Muscle of arm (tissue), 12 donors: Measurements from ENCODE around the gene RPL41. TPM values are rescaled to one million over a fixed set of nuclear protein-coding genes. Genes with fewer than 3 reads are reported as not detected.

Experiments used
- DNase-seq: peaks from one replicate; pipeline ENCODE4 v3.0.0-alpha.2; 2013
- polyA plus RNA-seq, 12 donors: library from polyadenylated mRNA; unstranded; fragments of 120-200 nt; gene quantifications; one replicate each; pipeline ENCODE4 v1.2.1, GENCODE V29; 2013; ENCODE audit not compliant: insufficient read length in 12 of 12

The RPL41 gene
- polyA plus RNA-seq, 12 donors, result 2,042 to 11,980 (median 5,603) TPM

DNA sequence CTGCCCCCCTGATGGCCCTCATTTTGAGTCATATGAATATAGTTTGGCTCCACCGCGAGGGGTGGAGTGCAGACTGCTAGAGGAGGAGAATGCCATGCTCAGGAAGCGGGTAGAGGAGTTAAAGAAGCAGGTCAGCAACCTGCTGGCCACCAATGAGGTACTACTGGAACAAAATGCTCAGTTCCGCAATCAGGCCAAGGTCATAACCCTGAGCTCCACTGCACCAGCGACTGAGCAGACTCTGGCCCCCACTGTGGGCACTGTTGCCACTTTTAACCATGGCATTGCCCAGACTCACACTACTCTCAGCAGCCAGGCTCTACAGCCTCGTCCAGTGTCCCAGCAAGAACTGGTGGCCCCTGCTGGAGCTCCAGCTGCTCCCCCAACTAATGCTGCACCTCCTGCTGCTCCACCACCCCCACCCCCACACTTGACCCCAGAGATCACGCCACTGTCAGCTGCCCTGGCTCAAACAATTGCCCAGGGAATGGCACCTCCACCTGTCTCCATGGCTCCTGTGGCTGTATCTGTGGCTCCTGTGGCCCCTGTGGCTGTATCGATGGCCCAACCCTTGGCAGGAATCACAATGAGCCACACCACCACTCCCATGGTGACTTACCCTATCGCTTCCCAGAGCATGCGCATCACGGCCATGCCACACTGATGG, 4.9 kb downstream of the RPL41 start:
- DNase-seq, result no peak

DNA sequence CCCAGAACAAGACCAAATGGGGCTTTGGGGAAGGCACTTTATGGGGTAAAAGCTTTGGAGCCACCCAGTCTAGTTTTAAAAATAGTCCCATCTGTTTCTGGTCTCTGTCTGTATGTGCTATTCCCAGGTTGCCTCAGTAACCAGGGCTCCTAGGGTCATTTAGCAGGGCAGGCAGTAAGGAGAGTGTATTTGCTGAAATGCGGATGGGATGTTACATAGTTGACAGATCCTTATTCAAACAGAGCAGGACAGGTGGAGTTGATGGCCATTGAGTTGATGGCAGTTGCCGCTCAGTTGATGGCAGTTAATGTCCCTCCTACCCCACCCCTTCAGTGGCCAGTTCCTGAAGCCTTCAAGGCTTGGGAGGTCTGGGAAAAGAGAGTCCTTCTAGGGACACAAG, 6.2 kb downstream of the RPL41 start:
- no peak for DNase-seq

DNA sequence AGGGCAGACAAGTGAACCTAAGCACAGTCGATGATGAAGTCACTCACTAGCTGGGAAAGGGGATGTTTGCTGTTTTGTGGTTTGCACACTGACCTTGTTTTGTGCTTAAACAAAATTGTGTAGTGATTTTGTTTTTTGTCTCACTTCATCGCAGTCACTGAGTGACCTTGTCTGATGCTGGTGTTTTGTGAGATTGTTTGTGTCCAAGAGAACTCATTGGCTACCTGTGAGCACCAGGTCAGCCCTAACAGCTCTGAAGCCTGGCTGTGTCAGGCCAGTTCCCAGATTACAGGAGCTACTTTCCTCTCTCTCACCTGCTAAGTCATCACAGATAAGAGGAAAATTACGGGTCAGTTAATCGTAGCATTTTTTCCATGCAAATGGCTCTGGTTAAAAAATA, 7.7 kb downstream of the RPL41 start:
- no peak for DNase-seq

DNA sequence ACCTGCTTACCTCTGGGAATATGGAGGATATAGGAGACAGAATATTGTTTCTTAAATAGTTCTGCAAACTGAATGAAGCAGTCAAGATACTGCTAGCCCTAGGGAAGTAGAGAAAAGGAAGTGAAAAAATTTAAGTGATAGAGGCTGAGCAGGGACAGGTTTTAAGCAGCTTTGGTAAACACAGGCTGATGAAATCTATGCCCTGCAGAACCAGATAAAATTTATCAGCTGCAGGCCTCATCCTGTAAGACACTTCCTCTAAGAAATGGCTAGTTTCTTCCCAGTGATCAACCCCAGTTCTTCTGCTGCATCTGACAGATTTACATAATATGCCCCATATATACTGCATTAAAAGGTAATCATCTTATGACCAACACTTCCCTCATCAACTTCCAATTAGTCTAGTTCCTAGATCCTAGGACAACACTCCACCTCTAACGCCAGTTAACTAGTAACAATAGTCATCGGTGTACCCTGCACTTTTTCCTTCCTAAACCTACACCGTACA, 10.4 kb downstream of the RPL41 start:
- DNase-seq, result no peak

DNA sequence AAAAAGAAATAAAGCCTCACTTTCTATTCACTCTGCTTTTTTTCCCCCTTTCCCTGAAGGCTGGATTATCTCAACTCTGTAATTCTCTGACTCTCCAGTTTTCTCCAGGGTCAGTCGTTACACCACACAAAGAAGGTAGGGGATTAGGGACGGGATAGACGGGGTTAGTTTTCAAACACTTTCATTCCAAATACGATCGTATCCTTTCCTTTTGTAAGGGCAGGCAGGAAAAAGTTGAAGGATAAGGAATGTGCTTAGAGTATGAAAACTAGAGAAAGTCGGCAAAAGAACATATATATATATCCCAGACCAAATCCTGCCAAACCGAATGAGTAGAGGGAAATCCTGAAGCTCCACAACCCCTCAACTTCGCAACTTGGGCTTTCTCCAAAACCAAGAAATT, 11.1 kb downstream of the RPL41 start:
- DNase-seq, result no peak

DNA sequence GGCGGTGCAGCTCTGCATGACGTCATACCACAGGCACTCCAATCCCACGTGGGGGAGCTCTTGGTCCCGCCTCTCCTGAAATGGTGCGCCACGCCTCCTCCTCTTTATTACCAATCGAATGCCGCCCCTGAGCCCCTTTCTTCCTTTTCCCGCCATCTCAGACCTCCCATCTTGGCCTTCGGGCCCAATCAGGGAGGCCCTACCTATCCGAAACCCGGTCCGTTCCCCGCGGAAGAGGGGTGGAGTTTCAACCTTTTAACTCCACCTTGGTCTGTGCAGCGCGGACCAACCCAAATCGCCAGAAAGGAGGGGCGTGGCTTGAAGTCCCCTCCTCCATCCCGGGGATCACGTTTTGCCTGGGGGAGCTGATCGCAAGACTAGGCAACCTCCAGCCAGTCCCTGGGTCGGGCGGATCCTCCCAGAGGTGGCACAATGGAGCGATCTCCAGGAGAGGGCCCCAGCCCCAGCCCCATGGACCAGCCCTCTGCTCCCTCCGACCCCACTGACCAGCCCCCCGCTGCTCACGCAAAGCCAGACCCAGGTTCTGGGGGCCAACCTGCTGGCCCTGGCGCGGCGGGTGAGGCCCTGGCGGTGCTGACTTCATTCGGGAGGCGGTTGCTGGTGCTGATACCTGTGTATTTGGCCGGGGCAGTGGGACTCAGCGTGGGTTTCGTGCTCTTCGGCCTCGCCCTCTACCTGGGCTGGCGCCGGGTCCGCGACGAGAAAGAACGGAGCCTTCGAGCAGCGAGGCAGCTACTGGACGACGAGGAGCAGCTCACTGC, 11.6 kb downstream of the RPL41 start, which contains the start of gene ESYT1:
TSS of gene ESYT1 (plus strand) at position 380 of the 782 bp plus-strand sequence. CDS start at position 433, 53 bp downstream.
- DNase-seq, result peak; percentile 99

DNA sequence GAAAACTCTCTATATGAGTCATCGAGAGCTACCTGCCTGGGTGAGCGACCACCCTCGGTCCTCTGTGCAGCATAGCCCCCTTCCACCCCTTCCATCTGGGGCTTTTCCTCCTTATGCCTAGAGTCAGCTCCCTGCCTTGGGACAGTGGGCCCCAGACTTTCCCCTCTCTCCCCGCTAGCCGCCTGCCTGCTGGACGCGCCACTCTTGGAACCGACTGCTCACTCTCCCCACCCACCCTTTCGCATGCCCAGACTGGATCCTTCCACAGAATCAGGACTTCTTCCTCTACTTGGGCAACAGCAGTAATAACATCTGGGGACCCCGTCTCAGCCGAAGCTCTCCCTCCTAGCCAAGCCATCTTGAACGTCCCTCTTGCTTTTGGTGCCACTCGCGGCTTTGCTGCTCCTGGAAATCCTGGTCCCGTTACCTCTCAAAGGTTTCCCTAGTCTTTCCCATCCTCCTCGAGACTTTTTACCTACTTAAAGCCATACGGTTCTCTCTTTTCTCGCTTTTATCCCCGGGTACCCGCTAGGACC, 12.3 kb downstream of the RPL41 start:
- DNase-seq, result peak; percentile 44

DNA sequence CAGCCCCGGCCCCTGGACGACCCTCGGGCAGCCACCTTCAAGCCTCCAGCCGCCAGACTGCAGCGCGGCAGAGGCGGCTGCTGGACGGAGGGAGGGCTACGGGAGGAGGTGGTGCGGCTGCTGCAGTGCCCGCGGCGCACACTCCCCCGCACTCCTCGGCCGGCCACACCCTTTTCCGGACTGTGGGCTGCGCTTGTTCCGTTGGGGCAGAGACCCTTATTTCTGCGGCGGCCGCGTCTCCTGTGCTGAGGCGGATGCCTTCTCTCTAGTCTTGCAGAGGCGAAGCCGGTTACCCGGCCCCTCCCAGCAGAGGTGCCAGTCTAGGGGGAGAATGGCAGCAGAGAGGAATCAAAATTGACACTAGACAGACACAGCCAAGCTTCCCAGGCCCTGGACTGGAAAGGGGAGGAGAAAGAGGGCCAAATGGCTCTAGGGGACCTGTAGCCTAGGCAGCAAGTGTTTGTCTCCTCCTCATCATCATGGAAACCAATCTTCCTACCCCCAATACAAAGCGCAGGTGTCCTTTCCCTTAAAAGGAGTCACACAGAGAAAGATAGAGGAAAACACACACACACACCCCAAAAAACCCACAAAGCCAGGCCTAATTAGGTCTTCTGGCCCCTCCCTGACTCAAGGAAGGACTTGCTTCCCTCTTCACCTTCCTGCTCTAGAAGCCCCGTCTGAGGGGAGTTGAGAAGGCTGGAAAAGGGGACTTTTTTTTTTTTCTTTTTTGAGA, 12.9 kb downstream of the RPL41 start:
- DNase-seq, result peak; percentile 31

DNA sequence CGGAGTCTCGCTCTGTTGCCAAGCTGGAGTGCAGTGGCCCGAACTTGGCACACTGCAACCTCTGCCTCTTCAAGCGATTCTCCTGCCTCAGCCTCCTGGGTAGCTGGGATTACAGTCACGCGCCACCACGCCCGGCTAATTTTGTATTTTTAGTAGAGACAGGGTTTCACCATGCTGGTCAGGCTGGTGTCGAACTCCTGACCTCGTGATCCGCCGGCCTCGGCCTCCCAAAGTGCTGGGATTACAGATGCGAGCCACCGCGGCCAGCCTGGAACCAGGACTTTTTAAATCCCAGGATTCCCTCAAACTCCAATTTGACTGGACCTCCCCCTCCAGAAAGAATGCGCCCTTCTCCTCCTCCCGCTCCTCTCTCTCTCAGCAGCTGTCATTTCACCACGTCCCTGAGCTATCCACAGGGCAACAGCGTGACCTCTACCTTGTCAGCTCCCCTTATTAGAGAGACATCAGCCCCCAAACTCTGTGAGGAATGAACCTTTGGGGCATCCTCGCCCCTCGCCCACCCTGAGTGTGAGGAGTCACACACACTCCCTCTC, 13.6 kb downstream of the RPL41 start:
- no peak for DNase-seq

DNA sequence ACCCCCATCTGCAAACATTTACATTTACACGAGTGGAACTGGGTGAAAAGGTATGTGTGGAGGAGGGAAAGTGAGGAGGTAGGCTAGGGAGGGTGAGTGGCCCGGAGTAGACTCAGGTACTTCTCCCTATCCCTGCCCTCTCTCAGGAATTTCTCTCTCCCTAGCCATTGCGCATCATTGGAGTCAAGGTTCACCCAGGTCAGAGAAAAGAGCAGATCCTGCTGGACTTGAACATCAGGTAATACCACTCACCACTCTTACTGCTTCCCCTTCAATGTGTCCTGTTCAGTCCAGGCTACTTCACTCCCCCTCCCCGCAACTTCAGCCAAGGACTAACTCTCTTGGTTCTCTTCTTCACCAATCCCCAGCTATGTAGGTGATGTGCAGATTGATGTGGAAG, 14.4 kb downstream of the RPL41 start:
- DNase-seq, result no peak

DNA sequence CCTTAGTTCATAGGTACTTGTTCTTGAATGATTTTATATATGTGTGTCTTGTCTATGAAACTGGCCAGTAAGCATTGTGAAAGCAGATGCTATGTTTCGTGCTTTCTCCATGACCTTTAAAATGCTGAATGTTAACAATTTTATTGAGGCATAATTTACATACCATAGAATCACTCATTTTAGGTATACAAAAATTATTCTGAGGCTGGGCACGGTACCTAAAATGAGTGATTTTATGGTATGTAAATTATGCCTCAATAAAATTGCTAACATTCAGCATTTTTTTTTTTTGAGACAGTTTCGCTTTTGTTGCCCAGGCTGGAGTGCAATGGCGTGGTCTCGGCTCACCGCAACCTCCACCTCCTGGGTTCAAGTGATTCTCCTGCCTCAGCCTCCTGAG, 18.5 kb downstream of the RPL41 start:
- DNase-seq, result no peak

DNA sequence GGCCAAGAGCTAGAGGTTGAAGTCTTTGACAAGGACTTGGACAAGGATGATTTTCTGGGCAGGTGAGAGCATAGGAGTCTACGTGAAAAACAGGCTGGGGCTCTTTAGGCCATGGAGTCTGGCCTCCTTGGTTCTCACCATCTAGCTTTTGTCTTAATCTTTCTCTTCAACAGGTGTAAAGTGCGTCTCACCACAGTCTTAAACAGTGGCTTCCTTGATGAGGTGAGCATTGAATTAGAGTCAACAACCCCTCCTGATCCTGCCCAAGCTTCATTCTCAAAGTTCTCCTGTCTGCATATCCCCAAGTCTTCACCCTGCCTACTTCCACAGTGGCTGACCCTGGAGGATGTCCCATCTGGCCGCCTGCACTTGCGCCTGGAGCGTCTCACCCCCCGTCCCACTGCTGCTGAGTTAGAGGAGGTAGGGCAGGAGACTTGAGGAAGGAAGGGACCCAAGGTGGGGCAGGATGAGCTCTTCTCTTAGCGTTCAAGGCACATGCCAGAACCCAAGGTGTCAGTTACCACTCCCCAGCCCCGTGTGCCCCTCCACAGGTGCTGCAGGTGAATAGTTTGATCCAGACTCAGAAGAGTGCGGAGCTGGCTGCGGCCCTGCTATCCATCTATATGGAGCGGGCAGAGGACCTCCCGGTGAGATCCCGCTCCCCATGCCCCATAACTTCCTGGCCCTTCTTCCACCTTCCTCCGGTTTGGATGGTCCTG, 21.6 kb downstream of the RPL41 start:
- no peak for DNase-seq

DNA sequence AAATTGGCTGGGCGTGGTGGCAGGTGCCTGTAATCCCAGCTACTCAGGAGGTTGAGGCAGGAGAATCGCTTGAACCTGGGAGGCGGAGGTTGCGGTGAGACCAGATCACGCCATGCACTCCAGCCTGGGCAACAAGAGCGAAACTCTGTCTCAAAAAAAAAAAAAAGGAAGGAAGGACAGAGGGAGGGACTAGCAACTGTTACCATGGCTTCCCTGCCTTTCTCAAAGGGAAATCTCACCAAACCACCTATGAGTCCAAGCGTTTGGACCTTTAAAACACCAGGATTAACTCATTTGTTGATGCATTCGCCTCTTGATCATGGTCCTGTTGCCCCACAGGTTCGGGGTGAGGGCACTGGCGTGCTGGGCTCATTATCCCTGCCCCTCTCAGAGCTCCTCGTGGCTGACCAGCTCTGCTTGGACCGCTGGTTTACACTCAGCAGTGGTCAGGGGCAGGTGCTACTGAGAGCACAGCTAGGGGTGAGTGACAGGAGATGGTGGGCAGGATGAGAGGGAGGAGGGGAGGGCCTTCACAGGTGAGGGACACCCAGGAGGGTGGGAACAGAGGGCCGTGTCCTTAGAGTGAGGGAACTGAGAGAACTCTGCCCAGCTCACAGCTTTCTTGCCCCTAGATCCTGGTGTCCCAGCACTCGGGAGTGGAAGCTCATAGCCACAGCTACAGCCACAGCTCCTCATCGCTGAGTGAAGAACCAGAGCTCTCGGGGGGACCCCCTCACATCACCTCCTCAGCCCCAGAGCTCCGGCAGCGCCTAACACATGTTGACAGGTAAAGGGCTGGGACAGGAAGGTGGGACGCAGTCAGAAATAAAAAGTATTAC, 25.7 kb downstream of the RPL41 start:
- no peak for DNase-seq

DNA sequence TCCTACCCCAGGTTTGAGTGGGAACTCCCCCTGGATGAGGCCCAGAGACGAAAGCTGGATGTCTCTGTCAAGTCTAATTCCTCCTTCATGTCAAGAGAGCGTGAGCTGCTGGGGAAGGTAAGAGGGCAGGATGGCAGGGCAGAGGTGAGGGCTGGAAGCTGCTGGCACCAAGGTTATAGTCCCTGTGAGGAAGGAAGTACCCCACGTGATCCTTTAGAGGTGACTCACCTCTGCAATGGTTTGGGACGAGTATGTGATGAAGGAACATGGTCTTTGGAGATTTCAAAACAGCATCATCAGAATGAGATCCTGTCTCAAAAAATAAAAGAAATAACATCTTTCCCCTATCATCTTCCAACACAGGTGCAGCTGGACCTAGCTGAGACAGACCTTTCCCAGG, 26.8 kb downstream of the RPL41 start:
- no peak for DNase-seq

DNA sequence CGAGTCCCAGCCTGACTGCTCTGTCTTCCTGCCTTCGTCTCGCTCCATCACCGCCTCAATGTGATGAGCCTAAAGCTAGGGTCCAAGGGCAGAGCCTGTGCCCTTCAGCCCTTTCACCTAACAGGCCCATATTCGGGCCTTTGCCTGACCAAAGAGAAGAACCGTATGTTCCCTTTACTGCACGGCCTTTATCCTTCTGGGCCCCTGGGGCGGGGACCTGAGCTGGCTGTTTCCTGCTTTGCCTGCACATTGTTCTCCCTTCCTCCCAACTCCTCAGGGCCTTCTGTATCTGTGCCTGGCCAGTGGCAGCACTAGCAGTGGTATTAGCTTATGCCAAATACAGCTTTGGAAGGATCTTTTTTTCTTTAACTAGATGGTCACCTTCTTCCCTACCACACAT, 27.4 kb downstream of the RPL41 start:
- DNase-seq, result no peak

DNA sequence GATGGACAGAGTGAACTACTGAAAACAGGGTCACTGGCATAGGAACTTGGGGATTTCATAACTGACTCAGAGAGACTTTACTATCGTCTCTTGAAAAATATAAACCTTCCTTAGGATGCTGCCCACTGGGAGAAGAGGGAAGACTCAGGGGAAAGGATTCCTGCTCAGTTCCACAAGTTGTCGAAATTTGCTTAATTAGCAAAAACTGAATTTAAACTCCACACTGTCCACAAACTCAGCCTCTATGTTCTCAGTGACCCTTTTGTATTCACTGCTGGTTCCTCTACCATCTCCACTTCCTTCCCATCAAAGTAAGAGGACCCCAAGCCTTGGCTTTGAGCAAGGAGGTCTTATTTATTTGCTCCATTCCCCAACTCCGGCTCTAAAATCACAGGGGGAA, 28.8 kb downstream of the RPL41 start:
- no peak for DNase-seq

DNA sequence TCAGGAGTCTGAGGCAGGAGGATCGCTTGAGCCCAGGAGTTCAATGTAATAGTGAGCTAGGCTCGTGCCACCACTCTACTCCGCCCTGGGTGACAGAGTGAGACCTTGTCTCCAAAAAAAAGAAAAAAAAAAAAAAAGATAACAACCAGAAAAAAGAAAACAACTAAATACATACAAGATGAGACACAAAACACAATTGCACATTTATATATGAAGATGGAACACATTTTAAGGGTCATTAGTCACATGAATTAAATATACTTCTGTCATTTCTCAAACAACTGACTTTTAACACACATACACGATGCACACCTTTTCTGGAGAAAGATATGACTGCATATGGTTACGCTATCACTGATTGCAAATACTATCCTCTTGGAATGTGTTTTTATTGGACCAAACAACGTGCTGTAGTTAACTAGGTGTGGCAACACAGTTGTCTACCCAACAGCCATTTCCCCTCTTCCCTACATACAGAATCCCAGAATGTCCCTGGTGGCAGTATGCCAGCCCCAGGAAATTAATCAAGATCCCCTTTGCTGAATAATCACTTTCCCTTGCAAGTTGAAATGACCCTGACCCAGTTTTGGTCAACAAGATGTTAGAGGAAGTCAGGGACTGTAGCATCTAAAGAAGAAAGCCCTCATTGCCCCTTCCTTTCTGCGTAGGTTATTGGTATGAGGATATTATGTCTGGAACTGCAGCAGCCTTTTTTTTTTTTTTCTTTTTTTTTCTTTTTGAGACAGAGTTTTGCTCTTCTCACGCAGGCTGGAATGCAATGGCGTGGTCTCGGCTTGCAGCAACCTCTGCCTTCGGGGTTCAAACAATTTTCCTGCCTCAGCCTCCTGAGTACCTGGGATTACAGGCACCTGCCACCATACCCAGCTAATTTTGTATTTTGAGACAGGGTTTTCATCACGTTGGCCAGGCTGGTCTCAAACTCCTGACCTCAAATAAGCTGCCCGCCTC, 30.3 kb downstream of the RPL41 start:
- no peak for DNase-seq

DNA sequence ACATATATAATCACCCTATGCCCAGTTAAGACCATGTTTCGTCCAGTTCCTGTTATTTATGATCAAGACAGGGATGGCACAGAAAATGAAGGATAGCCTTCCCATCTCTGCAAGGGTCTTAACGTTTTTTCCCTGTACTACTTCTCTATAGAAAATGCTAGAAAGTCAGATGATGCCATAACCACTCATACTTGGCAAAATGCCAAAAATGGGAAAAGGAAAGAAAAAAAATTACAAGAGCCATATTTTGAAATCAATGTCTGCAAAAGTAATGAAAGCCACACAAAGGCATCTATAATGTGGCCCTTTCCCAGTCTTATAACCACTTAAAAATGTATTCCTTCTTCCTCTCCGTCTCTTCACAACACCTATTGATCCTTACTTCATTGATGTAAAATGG, 34.1 kb downstream of the RPL41 start:
- DNase-seq, result no peak

DNA sequence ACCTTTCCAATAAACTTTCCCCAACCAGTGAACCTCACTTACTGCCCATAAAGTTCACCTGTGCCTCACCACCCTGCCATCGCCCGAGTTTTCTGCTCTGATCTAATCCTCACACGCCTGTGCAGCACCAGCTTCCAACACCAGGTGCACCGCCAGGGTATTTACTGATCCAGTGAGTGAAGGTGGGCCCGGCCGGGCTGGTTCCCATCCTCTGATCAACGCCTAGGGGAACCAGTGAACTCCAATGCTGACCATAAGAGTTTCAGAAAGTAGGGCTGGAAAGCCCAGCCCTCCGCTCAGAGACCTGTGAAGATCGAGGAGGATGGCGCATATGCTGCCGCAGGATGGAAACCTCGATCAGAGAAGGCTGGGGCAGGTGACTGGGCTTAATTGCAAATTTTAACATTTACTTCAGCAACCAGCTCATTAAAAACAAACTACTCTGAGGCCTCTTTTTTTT, 35.3 kb downstream of the RPL41 start:
- DNase-seq, result no peak
